Measurements from ENCODE around the gene MTA3. TPM values are rescaled to one million over a fixed set of nuclear protein-coding genes. Genes with fewer than 3 reads are reported as not detected.

MTA3 gene
- polyA plus RNA-seq, 1 donor from 2014 or later = 11.2 TPM

DNA sequence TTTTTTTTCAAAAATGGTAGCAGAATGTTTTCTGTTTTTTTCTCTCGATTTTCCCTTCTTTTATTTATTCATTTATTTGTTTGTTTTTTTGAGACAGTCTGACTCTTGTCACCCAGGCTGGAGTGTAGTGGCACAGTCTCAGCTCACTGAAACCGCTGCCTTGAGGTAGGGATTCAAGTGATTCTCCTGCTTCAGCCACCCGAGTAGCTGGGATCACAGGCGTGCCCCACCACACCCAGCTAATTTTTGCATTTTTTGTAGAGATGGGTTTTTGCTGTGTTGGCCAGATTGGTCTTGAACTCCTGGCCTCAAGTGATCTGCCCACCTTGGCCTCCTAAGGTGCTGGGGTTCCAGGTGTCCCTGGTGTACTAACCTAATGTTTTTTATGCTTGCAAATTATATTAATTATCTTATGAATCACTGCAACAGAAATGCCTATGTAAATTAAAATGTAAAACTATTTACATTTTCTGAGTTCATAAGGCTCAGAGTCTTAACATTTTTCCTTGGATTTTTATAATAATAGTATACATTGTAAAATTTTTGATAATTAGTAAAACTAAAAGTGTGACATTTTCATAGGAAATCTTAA is 19.2 kb downstream of the MTA3 start:
- no peak overlapping the region for H2AFZ ChIP-seq (ENCODE audit: low read depth, low read length)
- H3K9me3 ChIP-seq (ENCODE audit: low read length) = no peaks in the 10 kb centered on the region
- no peak for TF ChIP-seq EP300 (conservative IDR thresholded peaks at IDR 0.05; ENCODE audit: poor library complexity, severe bottlenecking)
- no peak for TF ChIP-seq RAD21 (conservative IDR thresholded peaks at IDR 0.05)
- no peak for TF ChIP-seq MXI1 (conservative IDR thresholded peaks at IDR 0.05; ENCODE audit: poor library complexity, severe bottlenecking)
- no peak for TF ChIP-seq POLR2AphosphoS5 (IDR thresholded peaks at IDR 0.05)
- TF ChIP-seq TAF1 (IDR thresholded peaks at IDR 0.05; ENCODE audit: low read depth) = no peak
- TF ChIP-seq EZH2 (IDR thresholded peaks at IDR 0.05; ENCODE audit: borderline replicate concordance, insufficient read depth, low read length, poor library complexity, severe bottlenecking) = no peak
- no peak for TF ChIP-seq CTCF (IDR thresholded peaks at IDR 0.05; ENCODE audit: poor library complexity, severe bottlenecking)
- no peak for TF ChIP-seq REST (IDR thresholded peaks at IDR 0.05; ENCODE audit: borderline replicate concordance)
- TF ChIP-seq SMC3 (conservative IDR thresholded peaks at IDR 0.05; ENCODE audit: poor library complexity) = no peak
- H3K27me3 ChIP-seq (ENCODE audit: insufficient read depth, low read depth, low read length) = no peaks in the 10 kb centered on the region
- no peak overlapping the region for H3K4me3 ChIP-seq (ENCODE audit: low read length)
- H3K9ac ChIP-seq (ENCODE audit: low read length) = no peak overlapping the region
- H3K9me2 ChIP-seq (ENCODE audit: insufficient read depth, low read length) = no peaks in the 10 kb centered on the region
- no peaks in the 10 kb centered on the region for H3K36me3 ChIP-seq (ENCODE audit: insufficient read depth, low read length)
- H3K79me2 ChIP-seq (replicated peaks; ENCODE audit: insufficient read depth, low read length) = no peaks in the 10 kb centered on the region
- no peaks in the 10 kb centered on the region for H3F3A ChIP-seq (ENCODE audit: insufficient read depth, low read length, poor library complexity, severe bottlenecking)
- no peak overlapping the region for H3K4me2 ChIP-seq (ENCODE audit: low read length)
- no peak overlapping the region for H3K27ac ChIP-seq (ENCODE audit: low read length)
- H4K20me1 ChIP-seq (ENCODE audit: insufficient read depth) = no peaks in the 10 kb centered on the region

GRCh38 chr2:42588121-42588520 is 19.7 kb downstream of the MTA3 start:
- Histone ChIP-seq H3K79me2 (replicated peaks; ENCODE audit: insufficient read depth, low read length) (no peaks in the 10 kb centered on the region), H3K9me3 (ENCODE audit: low read length) (no peaks in the 10 kb centered on the region), H3K36me3 (ENCODE audit: insufficient read depth, low read length) (no peaks in the 10 kb centered on the region), H3K4me3 (ENCODE audit: low read length) (no peak overlapping the region), H3K27ac (ENCODE audit: low read length) (no peak overlapping the region), H3K9ac (ENCODE audit: low read length) (no peak overlapping the region), H3K9me2 (ENCODE audit: insufficient read depth, low read length) (no peaks in the 10 kb centered on the region), H3K4me2 (ENCODE audit: low read length) (no peak overlapping the region), H4K20me1 (ENCODE audit: insufficient read depth) (no peaks in the 10 kb centered on the region), H3F3A (ENCODE audit: insufficient read depth, low read length, poor library complexity, severe bottlenecking) (no peaks in the 10 kb centered on the region), H2AFZ (ENCODE audit: low read depth, low read length) (no peak overlapping the region), H3K27me3 (ENCODE audit: insufficient read depth, low read depth, low read length) (no peaks in the 10 kb centered on the region)
- TF ChIP-seq EP300 (conservative IDR thresholded peaks at IDR 0.05; ENCODE audit: poor library complexity, severe bottlenecking) (no peak), REST (IDR thresholded peaks at IDR 0.05; ENCODE audit: borderline replicate concordance) (no peak), EZH2 (IDR thresholded peaks at IDR 0.05; ENCODE audit: borderline replicate concordance, insufficient read depth, low read length, poor library complexity, severe bottlenecking) (no peak), POLR2AphosphoS5 (IDR thresholded peaks at IDR 0.05) (no peak), RAD21 (conservative IDR thresholded peaks at IDR 0.05) (no peak), MXI1 (conservative IDR thresholded peaks at IDR 0.05; ENCODE audit: poor library complexity, severe bottlenecking) (no peak), CTCF (IDR thresholded peaks at IDR 0.05; ENCODE audit: poor library complexity, severe bottlenecking) (no peak), TAF1 (IDR thresholded peaks at IDR 0.05; ENCODE audit: low read depth) (no peak), SMC3 (conservative IDR thresholded peaks at IDR 0.05; ENCODE audit: poor library complexity) (no peak)

Data from neural cell (in vitro differentiated cells).